LHCN-M2 (cell line): ENCODE results near the gene GPATCH1. TPM values are rescaled to one million over a fixed set of nuclear protein-coding genes. Genes with fewer than 3 reads are reported as not detected.
"Not testable (repeated sequence)": the region's sequence is repeated elsewhere in the genome, so short reads cannot be mapped to it uniquely, and the experiment has no call there.

ENCODE experiments used
- DNase-seq: peaks from one replicate; pipeline ENCODE4 v3.0.0-alpha.2; 2012; ENCODE audit warnings: low read depth
- polyA plus RNA-seq: library from polyadenylated mRNA; unstranded; fragments of >200 nt; gene quantifications from one replicate; pipeline ENCODE4 v1.2.1, GENCODE V29; 2012; ENCODE audit warnings: missing spikeins
- total RNA-seq: library from RNA; depleted of rRNA; stranded (reverse); fragments of >200 nt; gene quantifications from 2 replicates; pipeline ENCODE4 v1.2.3, GENCODE V29; 2014; rRNA removed

GPATCH1 gene
- total RNA-seq: 4.0 and 4.5 TPM in 2 replicates
- 4.0 TPM for polyA plus RNA-seq

- DNase-seq: peak; percentile 77
Observed at GRCh38 chr19:33080761-33081681, at the start of gene GPATCH1. Gene GPATCH1 (plus strand): TSS chr19:33081181. CDS start chr19:33081194, 13 bp downstream.

DNA sequence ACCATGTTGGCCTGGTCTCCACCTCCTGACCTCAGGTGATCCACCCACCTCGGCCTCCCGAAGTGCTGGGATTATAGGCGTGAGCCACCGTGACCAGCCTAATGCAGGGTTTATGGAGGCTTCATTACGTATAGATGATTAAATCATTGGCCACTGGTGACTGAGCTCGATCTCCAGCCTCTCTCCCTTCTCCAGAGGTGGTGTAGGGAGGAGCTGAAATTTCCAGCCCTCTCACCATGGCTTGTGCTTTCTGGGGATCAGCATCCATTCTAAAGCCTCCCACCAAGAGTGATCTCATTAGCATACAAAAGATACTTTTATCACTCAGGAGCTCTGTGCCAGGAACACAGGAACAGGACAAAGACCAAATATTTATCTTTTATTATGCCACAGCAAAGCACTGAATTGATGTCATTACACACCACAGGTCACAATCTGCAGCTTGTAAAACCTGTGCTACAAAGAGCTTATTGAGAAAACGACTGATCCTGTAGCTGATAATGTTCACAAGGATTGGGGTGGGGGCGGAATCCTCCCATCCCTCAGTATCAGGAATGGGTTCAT is 48.7 kb upstream of the GPATCH1 start:
- DNase-seq: no peak

DNA sequence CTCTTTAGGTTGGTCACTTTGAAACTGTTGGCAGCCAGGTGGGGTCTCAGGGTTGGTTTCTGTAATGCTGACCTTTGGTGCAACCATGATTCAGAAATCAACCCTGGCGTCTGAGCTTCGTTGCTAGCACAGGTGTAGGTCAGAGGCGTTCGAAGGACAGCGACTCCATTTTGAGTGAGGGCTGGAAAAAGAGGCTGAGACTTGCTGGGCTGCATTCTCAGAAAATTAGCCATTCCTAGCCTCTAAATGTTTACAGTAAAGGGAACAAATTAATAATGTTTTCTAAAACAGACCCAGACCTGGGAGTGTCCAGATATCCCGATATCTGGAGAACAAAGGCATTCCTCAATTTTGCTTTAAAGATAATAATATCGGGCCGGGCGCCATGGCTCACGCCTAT is 45.5 kb upstream of the GPATCH1 start:
- DNase-seq: no peak

- DNase-seq: not testable (repeated sequence)
Observed at GRCh38 chr19:33036370-33037167, 44.4 kb upstream of the GPATCH1 start.

DNA sequence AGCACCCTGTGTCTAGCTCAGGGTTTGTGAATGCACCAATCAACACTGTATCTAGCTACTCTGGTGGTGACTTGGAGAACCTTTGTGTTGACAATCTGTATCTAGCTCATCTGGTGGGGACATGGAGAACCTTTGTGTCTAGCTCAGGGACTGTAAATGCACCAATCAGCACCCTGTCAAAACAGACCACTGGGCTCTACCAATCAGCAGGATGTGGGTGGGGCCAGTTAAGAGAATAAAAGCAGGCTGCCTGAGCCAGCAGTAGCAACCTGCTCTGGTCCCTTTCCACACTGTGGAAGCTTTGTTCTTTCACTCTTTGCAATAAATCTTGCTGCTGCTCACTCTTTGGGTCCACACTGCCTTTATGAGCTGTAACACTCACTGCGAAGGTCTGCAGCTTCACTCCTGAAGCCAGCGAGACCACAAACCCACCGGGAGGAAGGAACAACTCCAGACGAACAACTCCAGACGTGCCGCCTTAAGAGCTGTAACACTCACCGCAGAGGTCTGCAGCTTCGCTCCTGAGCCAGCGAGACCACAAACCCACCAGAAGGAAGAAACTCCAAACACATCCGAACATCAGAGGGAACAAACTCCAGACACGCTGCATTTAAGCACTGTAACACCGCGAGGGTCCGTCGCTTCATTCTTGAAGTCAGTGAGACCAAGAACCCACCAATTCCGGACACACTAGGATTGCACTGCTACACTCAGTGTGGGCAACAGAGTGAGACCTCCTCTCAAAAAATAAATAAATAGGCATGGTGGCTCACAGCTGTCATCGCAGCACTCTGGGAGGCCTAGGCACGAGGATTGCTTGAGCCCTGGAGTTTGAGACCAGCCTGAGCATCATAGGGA is 43.6 kb upstream of the GPATCH1 start:
- not testable (repeated sequence) for DNase-seq

GRCh38 chr19:33039108-33039599 is 41.8 kb upstream of the GPATCH1 start:
- DNase-seq: no peak

GRCh38 chr19:33039815-33040214 is 41.2 kb upstream of the GPATCH1 start:
- no peak for DNase-seq

- no peak for DNase-seq
Observed at GRCh38 chr19:33040994-33041827, 39.8 kb upstream of the GPATCH1 start.

DNA sequence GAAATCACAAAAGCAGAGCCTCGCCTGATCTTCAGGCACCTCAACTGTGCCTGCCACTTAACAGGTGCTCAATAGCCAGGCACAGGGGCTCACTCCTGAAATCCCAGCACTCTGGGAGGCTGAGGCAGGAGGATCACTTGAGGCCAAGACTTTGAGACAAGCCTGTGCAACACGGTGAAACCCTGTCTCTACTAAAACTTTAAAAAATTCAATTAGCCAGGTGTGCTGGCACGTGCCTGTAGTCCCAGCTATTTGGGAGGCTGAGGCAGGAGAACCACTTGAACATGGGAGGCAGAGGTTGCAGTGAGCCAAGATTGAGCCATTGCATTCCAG is 39.2 kb upstream of the GPATCH1 start:
- DNase-seq: not testable (repeated sequence)

- no peak for DNase-seq
Observed at GRCh38 chr19:33047422-33047821, 33.6 kb upstream of the GPATCH1 start.

DNA sequence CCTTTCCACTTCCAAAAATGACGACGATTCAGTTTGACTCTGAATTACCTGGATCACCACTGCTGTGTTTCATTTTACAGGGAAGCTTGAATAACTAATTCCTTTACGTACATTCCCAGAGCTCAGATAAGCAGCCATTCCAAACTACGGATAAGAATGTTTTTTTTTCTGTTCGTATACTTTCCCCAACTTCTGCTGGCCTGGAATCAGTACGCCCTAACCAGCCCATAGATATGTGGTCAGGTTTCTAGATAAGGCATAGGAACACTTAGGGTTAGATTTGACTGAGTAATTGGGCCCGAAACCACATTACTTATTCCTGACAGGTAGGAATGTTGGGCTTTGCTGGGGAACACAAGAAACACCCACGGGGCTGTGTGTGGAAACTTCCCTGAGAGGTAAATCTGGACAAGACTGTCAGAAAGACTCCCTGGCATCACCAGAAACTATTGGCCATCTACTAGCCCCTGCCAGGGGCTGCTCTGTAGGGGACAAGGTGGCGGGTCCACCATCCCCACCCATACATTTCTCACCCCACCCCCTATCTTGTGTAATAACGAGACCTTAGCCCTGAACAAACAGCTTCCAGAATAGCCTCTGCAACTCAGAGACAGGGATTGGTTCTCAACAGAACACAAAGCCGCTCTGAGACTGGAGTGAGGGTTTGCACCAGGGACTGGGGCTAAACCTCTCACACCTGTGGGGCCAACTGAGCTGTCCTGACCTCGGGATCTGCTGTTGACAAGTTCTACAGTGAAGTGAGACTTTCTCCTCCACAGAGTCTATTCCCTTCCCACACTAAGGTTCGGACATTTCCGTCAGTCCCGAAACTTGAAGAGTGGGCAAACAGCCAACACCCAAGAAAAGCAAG is 31.9 kb upstream of the GPATCH1 start:
- DNase-seq: no peak

DNA sequence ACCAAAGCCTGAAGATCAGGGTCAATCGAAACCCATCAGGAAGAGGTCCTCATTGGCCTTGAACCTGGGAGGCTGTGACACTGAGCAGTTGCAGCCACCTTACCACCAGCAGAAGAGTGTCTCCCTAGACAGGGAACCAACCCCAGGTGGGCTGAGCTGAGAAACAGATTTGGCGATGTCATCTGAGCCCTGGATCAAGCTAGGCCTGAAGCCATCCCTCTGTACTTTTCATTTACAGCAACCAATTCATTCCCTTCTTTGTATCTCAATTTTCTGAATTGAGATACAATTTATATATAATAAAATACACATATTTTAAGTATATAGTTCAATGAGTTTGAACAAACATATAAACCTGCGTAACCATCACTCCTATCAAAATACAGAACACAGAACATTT is 30.9 kb upstream of the GPATCH1 start:
- no peak for DNase-seq

DNA sequence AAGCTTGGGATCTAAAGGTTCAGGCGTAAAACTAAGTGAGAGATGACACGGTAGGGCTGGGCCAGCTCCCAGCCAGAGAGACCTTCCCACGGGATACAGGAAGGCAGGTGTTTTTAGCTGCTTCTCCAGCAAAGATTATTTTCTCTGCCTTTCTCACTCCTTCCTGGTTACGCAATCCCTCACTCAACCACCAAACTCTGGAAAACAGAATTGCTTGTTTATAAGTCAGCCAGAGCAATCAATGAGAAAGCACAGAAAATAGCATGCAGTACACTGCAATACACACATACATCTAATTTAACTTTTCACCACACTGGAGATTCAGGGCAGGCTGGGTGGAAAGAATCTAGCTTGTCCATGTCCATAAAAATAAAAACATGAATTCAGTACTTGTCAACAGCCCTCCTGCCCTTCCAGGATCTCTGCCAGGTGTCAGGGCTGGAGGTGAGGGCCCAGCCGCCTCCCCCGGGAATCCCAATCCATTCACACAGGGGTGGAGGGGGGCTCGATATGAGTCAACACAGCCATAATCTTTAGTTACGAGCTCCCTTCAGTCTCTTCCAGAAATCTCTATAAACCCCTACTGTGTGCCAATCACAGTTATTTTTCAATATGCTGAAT is 28.5 kb upstream of the GPATCH1 start:
- peak; percentile 45 for DNase-seq

- DNase-seq: no peak
Observed at GRCh38 chr19:33054623-33055022, 26.4 kb upstream of the GPATCH1 start.

GRCh38 chr19:33055718-33056117 is 25.3 kb upstream of the GPATCH1 start:
- DNase-seq: no peak

- no peak for DNase-seq
Observed at GRCh38 chr19:33060586-33060985, 20.4 kb upstream of the GPATCH1 start.

DNA sequence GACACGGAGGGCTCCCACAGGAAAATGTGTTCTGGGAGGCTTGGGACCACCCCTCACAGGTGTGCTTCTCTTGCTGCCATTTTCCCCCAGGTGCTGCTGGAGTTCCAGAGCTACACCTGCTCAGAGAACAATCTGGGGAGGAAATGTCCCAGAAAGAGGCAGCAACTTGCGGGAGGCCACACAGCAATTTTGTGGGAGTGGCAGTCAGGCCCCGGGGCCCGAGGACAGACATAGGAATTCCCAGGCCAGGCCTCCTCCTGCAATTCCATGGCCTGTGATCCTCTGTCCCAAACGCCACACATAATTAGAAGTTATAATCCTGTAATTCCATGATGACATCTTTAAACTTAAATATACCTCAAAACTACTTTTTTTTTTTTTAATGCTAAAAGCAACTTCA is 18.1 kb upstream of the GPATCH1 start:
- DNase-seq: no peak

DNA sequence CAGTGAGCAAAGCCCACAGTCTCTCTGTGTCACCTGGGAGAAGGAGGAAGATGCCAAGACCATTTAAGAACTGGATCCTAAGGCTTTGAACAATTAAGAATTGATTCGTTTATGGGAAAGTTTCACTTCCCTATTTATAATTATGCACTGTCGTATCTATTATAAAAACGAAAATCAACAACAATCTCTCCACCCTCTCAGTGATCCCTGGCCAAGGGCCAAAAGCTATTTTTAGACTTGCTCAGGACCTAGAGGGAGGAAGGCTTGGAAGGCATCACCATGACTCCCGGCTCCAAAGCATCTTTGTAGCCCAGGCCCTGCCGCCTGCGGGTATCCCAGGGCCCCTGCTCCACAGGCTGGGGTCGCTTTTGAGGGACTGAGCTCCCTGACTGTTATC is 17.6 kb upstream of the GPATCH1 start:
- DNase-seq: no peak
